GM12878 (cell line): ENCODE results near the gene COPS6. TPM values are rescaled to one million over a fixed set of nuclear protein-coding genes. Genes with fewer than 3 reads are reported as not detected.
A peak's percentile ranks its signal among the peaks of the same experiment; 100 is the strongest.

Experiments used
- ATAC-seq: fragments of 200-7000 bp; cut with Tn5 transposase; 3 replicates; pipeline ENCODE4 v1.9.1; 2020; ENCODE audit warnings: mild to moderate bottlenecking, moderate library complexity
- BruUV-seq: library from RNA; stranded (reverse); fragments of 400-500 nt; replicated peaks from 2 replicates; lab custom pipeline; 2021; lab: Mats Ljungman, UMichigan
- CTCF ChIA-PET: fragments of 300-600 bp; sonication (Branson Sonifier 250); formaldehyde crosslinking; extraction: SDS; loops from one replicate; lab custom pipeline; 2021; ENCODE audit warnings: inconsistent platforms; lab: Yijun Ruan, JAX
- POLR2A ChIA-PET: fragments of 350-600 bp; formaldehyde crosslinking; extraction: SDS; loops from one replicate; lab custom pipeline; 2021; ENCODE audit warnings: inconsistent platforms; lab: Charles Lee
- RAD21 ChIA-PET: fragments of 300-600 bp; sonication (Branson Sonifier 250); formaldehyde crosslinking; loops from one replicate; lab custom pipeline; 2023; ENCODE audit warnings: antibody characterized with exemption; ENCODE audit not compliant: unreplicated experiment; lab: Charles Lee
- SMC1A ChIA-PET: fragments of 300-600 bp; sonication (Branson Sonifier 250); formaldehyde crosslinking; loops from one replicate; lab custom pipeline; 2023; ENCODE audit not compliant: unreplicated experiment, uncharacterized antibody; lab: Charles Lee
- DNase-seq: peaks from one replicate; pipeline ENCODE4 v3.0.0-alpha.2; 2011; ENCODE audit warnings: low read depth, low spot score
- FAIRE-seq: peaks from 3 replicates; lab custom pipeline; 2011; peaks lifted over from hg19 to GRCh38; lab: Jason Lieb, UNC
- H2AFZ ChIP-seq: 2 replicates; pipeline ENCODE4 v1.6.0; 2011; ENCODE audit warnings: low read depth, low read length, control low read depth; ENCODE audit not compliant: control insufficient read depth
- H3K27ac ChIP-seq: 2 replicates; pipeline ENCODE4 v1.5.1; 2011; ENCODE audit warnings: control low read depth; ENCODE audit not compliant: control insufficient read depth, insufficient read depth
- H3K27me3 ChIP-seq, 2 experiments: replicated peaks in 1 of 2; 2 replicates each; pipeline versions ENCODE4 v1.6.0 to v1.6.1; 2011; ENCODE audit warnings: low read length in 1 of 2; ENCODE audit not compliant: control insufficient read depth in 2 of 2, insufficient read depth in 2 of 2
- H3K36me3 ChIP-seq, 2 experiments: 2 replicates each; pipeline ENCODE4 v1.5.1; 2011; ENCODE audit warnings: low read length in 1 of 2; ENCODE audit not compliant: control insufficient read depth in 2 of 2, insufficient read depth in 2 of 2
- H3K4me1 ChIP-seq: 2 replicates; pipeline ENCODE4 v1.6.1; 2011; ENCODE audit warnings: mild to moderate bottlenecking, low read length, moderate library complexity, mixed read lengths; ENCODE audit not compliant: control insufficient read depth, insufficient read depth
- H3K4me2 ChIP-seq: 2 replicates; pipeline ENCODE4 v1.6.0; 2011; ENCODE audit warnings: control low read depth; ENCODE audit not compliant: control insufficient read depth, insufficient read depth
- H3K4me3 ChIP-seq: fragments of 200-600 bp; sonication (generic); 2 replicates; pipeline ENCODE4 v1.5.1; 2016
- H3K79me2 ChIP-seq: 2 replicates; pipeline ENCODE4 v1.6.0; 2011; ENCODE audit warnings: low read length; ENCODE audit not compliant: control insufficient read depth, insufficient read depth
- H3K9ac ChIP-seq: 2 replicates; pipeline ENCODE4 v1.8.0; 2011; ENCODE audit warnings: low read length, control low read depth, mixed read lengths; ENCODE audit not compliant: control insufficient read depth, insufficient read depth
- H3K9me3 ChIP-seq: replicated peaks from 3 replicates; pipeline ENCODE4 v1.5.1; 2011; ENCODE audit warnings: mild to moderate bottlenecking, low read length; ENCODE audit not compliant: control insufficient read depth, insufficient read depth
- H4K20me1 ChIP-seq: 2 replicates; pipeline ENCODE4 v1.6.0; 2011; ENCODE audit not compliant: control insufficient read depth, insufficient read depth
- ATF7 ChIP-seq: fragments of 450-650 bp; IDR thresholded peaks from 2 replicates; pipeline ENCODE4 v1.6.1; 2016; ENCODE audit warnings: low read depth, mild to moderate bottlenecking
- POLR2A ChIP-seq: IDR thresholded peaks from 2 replicates; pipeline ENCODE4 v1.6.1; 2011; ENCODE audit warnings: low read depth, mild to moderate bottlenecking, low read length
- SIX5 ChIP-seq: IDR thresholded peaks from 2 replicates; pipeline ENCODE4 v1.6.1; 2011; ENCODE audit warnings: mild to moderate bottlenecking, low read depth, low read length, moderate library complexity; ENCODE audit not compliant: severe bottlenecking
- TARDBP ChIP-seq: IDR thresholded peaks from 2 replicates; pipeline ENCODE4 v1.6.1; 2016; ENCODE audit warnings: borderline replicate concordance
- WRNIP1 ChIP-seq: IDR thresholded peaks from 2 replicates; pipeline ENCODE4 v1.6.1; 2011; ENCODE audit warnings: low read depth, low read length, improper control_type of control experiment, borderline replicate concordance
- WGBS: methylation state at CpG from one replicate; pipeline ENCODE4 v1.1.6; 2016; ENCODE audit warnings: low lambda C conversion rate; ENCODE audit not compliant: insufficient replicate concordance, insufficient coverage; ENCODE audit errors: missing lambda C conversion rate; 5-methylcytosine and 5-hydroxymethylcytosine counted together
- in situ Hi-C: fragments of 300-500 bp; cut with MboI; formaldehyde crosslinking; loops from 9 replicates; pipeline ENCODE4 v1.14.3; 2018; ENCODE audit warnings: mixed read lengths
- intact Hi-C: fragments of 100-400 bp; cut with micrococcal nuclease; formaldehyde crosslinking; loops from one replicate; pipeline ENCODE4 v1.14.2; 2022; ENCODE audit not compliant: unreplicated experiment
- polyA plus RNA-seq, 11 experiments: library from polyadenylated mRNA; depleted of rRNA in 4 of 11; unstranded in 6 of 11; stranded (reverse) in 5 of 11; fragments of >200 nt; fragmentation: Nextera tagmentation in 4 of 11; fragmentation: Illumina TruSeq in 1 of 11; extraction: Ambion mirVana in 4 of 11; extraction: Trizol in 1 of 11; gene quantifications; 1 replicate in 1 of 11; 2 replicates in 10 of 11; pipeline versions ENCODE4 v1.2.1 to v1.2.3, GENCODE V29; 2011 to 2016; ENCODE audit warnings: inconsistent platforms in 2 of 11, missing spikeins in 2 of 11, low read depth in 1 of 11
- total RNA-seq, 4 experiments: library from RNA; depleted of rRNA in 3 of 4; stranded (reverse); fragments of >200 nt in 3 of 4; fragmentation: Illumina TruSeq in 1 of 4; extraction: Trizol in 1 of 4; gene quantifications; 2 replicates each; pipeline versions ENCODE4 v1.2.1 to v1.2.3, GENCODE V29; 2013 to 2021
- TF ChIP-seq, protein P1 (sequence below): IDR thresholded peaks from 2 replicates; pipeline ENCODE4 v1.6.1; 2012; ENCODE audit warnings: low read length, inconsistent platforms

The COPS6 gene
- total and polyA plus RNA-seq, 10 of the 15 experiments (the other 5 are each of a cell fraction or from before 2014, with no cell fraction given): 28.5 to 182 (median 81.5) TPM

DNA sequence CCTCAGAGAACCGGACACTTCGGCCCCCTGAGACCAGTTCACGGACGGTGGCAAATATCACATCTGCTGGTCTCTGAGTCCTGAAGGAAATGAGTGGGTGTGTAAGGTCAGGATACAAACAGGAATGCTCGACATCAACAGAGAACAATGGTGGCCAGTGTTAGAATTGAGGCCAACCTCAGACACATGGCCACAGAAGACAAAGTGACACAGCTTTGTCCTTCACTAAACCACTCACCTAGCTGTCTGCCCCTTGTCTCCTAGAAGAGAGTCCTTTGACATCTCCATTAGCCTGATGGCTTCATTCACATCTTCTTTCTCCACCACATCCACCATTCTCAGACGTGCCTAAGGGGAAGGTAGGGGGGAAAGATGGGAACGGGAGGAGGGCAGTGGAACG is 4.3 kb downstream of the COPS6 start:
- POLR2A ChIA-PET: no interaction called here
- FAIRE-seq: no peak

DNA sequence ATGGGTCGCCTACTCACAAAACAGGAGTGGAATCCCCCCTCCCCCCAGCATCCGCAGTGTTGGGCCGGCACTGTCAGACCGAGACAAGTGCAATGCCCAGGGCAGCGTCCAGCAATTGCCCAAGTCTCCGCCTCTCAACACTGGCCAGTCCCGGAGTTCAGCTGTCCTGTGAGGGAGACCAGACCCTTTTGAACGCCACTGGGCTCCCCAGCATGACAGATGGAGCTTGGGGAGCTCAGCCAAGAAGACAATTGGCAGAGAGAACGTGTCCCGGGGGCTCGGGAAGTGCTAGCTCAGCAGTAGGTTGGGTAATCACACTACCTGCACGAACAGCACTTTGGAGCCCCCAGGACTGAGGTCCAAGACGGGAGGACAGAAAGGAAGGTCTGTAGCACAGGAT is 4.7 kb downstream of the COPS6 start:
- POLR2A ChIA-PET: no interaction called here

More for the DNA sequence above, 4.3 kb downstream of the COPS6 start:
- ChIA-PET SMC1A (no interaction called here), RAD21 (no interaction called here), CTCF (no interaction called here)
- Histone ChIP-seq H3K27ac (no peak overlapping the region), H2AFZ (no peak overlapping the region), H3K27me3 (no peaks in the 10 kb centered on the region), H3K4me2 (no peak overlapping the region), H3K4me3 (no peak overlapping the region), H3K79me2 (peaks cover 10% of the 10 kb centered on the region), H3K9me3 (no peaks in the 10 kb centered on the region), H3K4me1 (peaks cover 5% of the 10 kb centered on the region), H4K20me1 (peaks cover 3% of the 10 kb centered on the region; the same call in 1 of the 2 replicates), H3K9ac (no peak overlapping the region), H3K36me3 (peaks cover 41 to 53% of the 10 kb centered on the region in 2 experiments)
- intact Hi-C loops (no loop called here), in situ Hi-C loops (no loop called here)
- TF ChIP-seq TARDBP: no peak
- no peak for TF ChIP-seq WRNIP1
- TF ChIP-seq SIX5: no peak
- TF ChIP-seq, protein P1, sequence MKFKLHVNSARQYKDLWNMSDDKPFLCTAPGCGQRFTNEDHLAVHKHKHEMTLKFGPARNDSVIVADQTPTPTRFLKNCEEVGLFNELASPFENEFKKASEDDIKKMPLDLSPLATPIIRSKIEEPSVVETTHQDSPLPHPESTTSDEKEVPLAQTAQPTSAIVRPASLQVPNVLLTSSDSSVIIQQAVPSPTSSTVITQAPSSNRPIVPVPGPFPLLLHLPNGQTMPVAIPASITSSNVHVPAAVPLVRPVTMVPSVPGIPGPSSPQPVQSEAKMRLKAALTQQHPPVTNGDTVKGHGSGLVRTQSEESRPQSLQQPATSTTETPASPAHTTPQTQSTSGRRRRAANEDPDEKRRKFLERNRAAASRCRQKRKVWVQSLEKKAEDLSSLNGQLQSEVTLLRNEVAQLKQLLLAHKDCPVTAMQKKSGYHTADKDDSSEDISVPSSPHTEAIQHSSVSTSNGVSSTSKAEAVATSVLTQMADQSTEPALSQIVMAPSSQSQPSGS: no peak
- WGBS: 71% methylated on average over 8 of the region's 8 CpGs
- ATAC-seq: no peak
- DNase-seq: no peak
- TSS peak; percentile 50 for BruUV-seq

More for the DNA sequence above, 4.7 kb downstream of the COPS6 start:
- WGBS: 80% methylated on average over 13 of the region's 13 CpGs
- no peaks in the 10 kb centered on the region for H3K27me3 ChIP-seq
- intact Hi-C loops (no loop called here), in situ Hi-C loops (no loop called here)
- H3K27ac ChIP-seq: no peak overlapping the region
- ATAC-seq (no peak), FAIRE-seq (no peak), DNase-seq (no peak)
- H3K9ac ChIP-seq: no peak overlapping the region
- ChIA-PET RAD21 (no interaction called here), CTCF (no interaction called here), SMC1A (no interaction called here)
- peaks cover 45 to 56% of the 10 kb centered on the region in 2 experiments for H3K36me3 ChIP-seq
- H3K9me3 ChIP-seq: no peaks in the 10 kb centered on the region
- H4K20me1 ChIP-seq: peaks cover 3% of the 10 kb centered on the region; the same call in 1 of the 2 replicates
- peaks cover 9% of the 10 kb centered on the region for H3K79me2 ChIP-seq
- H3K4me2 ChIP-seq: no peak overlapping the region
- no peak overlapping the region for H2AFZ ChIP-seq
- no peak for TF ChIP-seq ATF7
- peak; percentile 26; the same call in 1 of the 2 replicates for TF ChIP-seq POLR2A
- no TSS peak for BruUV-seq
- no peak overlapping the region for H3K4me3 ChIP-seq
- H3K4me1 ChIP-seq: peaks cover 1% of the 10 kb centered on the region
